Panc1 (cell line): ENCODE measurements around the gene NKD1.

Experiments used
- CTCF ChIP-seq: fragments of 450-650 bp; IDR thresholded peaks from 2 replicates; pipeline ENCODE4 v1.5.1; 2017; ENCODE audit warnings: mild to moderate bottlenecking
- SIN3A ChIP-seq: IDR thresholded peaks from 2 replicates; pipeline ENCODE4 v1.6.1; 2012; ENCODE audit warnings: low read depth, mild to moderate bottlenecking, low read length, moderate library complexity, borderline replicate concordance; ENCODE audit not compliant: insufficient read depth

DNA sequence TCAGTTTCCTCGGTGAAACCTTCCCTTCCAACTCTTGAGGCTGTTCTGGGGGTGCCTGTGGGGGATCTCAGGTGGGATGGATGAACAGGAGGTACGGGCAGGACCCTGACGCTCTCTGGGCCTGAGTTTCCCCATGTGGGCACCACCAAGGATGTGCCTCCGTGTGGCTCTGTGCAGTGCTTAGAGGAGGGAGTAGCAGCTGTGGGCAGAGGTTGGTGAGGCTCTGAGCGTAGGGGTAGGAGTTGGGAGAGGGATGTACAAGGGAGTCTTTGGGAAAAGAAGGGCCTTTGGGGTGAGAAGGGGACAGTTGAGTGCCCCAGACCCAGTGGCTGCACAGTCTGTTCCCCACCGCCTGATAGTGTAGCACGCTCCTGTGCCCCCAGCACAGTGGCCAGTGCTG lies 73.8 kb downstream of the NKD1 start:
- TF ChIP-seq CTCF, result no peak
- no peak for TF ChIP-seq SIN3A
